Measurements from ENCODE around the gene CNTNAP2.

CNTNAP2 gene

GRCh38 chr7:147207988-147208387, 1091.4 kb downstream of the CNTNAP2 start:
- no peaks in the 10 kb centered on the region for H3K4me1 ChIP-seq
- no peak for DNase-seq
- H3K36me3 ChIP-seq, result no peaks in the 10 kb centered on the region
- no peaks in the 10 kb centered on the region; the same call in 1 of the 2 replicates for H3K9me3 ChIP-seq
- H3K4me3 ChIP-seq (ENCODE audit: low read depth, low read length), result no peak overlapping the region
- no peaks in the 10 kb centered on the region for H3K27me3 ChIP-seq
- no peak for TF ChIP-seq CTCF (IDR thresholded peaks at IDR 0.05; ENCODE audit: low read depth, low read length)

- Histone ChIP-seq H3K9me3 (no peaks in the 10 kb centered on the region), H3K4me3 (ENCODE audit: low read depth, low read length) (no peak overlapping the region), H3K27me3 (no peaks in the 10 kb centered on the region; the same call in 1 of the 2 replicates), H3K4me1 (no peaks in the 10 kb centered on the region), H3K36me3 (no peaks in the 10 kb centered on the region)
- DNase-seq, result no peak
- no peak for TF ChIP-seq CTCF (IDR thresholded peaks at IDR 0.05; ENCODE audit: low read depth, low read length)
Measured at GRCh38 chr7:147231275-147231674, 1114.7 kb downstream of the CNTNAP2 start.

- Histone ChIP-seq H3K4me1 (no peaks in the 10 kb centered on the region), H3K36me3 (no peaks in the 10 kb centered on the region), H3K27me3 (no peaks in the 10 kb centered on the region; the same call in 1 of the 2 replicates), H3K9me3 (no peaks in the 10 kb centered on the region), H3K4me3 (ENCODE audit: low read depth, low read length) (no peak overlapping the region)
- DNase-seq, result no peak
- TF ChIP-seq CTCF (IDR thresholded peaks at IDR 0.05; ENCODE audit: low read depth, low read length), result no peak
Measured at GRCh38 chr7:147235645-147236382, 1119.2 kb downstream of the CNTNAP2 start.

- Histone ChIP-seq H3K27me3 (no peaks in the 10 kb centered on the region), H3K36me3 (no peaks in the 10 kb centered on the region), H3K4me3 (ENCODE audit: low read depth, low read length) (no peak overlapping the region), H3K4me1 (no peaks in the 10 kb centered on the region), H3K9me3 (no peaks in the 10 kb centered on the region)
- no peak for TF ChIP-seq CTCF (IDR thresholded peaks at IDR 0.05; ENCODE audit: low read depth, low read length)
- DNase-seq, result no peak
Measured at GRCh38 chr7:147240468-147240867, 1123.9 kb downstream of the CNTNAP2 start.

- Histone ChIP-seq H3K4me1 (no peaks in the 10 kb centered on the region), H3K4me3 (ENCODE audit: low read depth, low read length) (no peak overlapping the region), H3K27me3 (no peaks in the 10 kb centered on the region), H3K36me3 (no peaks in the 10 kb centered on the region), H3K9me3 (no peaks in the 10 kb centered on the region)
- TF ChIP-seq CTCF (IDR thresholded peaks at IDR 0.05; ENCODE audit: low read depth, low read length), result peak; percentile 85
- DNase-seq, result peak; percentile 57
Measured at GRCh38 chr7:147245274-147245673, 1128.7 kb downstream of the CNTNAP2 start.

GRCh38 chr7:147249956-147250355, 1133.4 kb downstream of the CNTNAP2 start:
- no peak for DNase-seq
- no peak overlapping the region for H3K4me3 ChIP-seq (ENCODE audit: low read depth, low read length)
- TF ChIP-seq CTCF (IDR thresholded peaks at IDR 0.05; ENCODE audit: low read depth, low read length), result no peak
- no peaks in the 10 kb centered on the region for H3K9me3 ChIP-seq
- no peaks in the 10 kb centered on the region for H3K27me3 ChIP-seq
- H3K36me3 ChIP-seq, result no peaks in the 10 kb centered on the region
- no peaks in the 10 kb centered on the region for H3K4me1 ChIP-seq
